ENCODE measurements around the gene YWHAG.
"Not testable (repeated sequence)": the region's sequence is repeated elsewhere in the genome, so short reads cannot be mapped to it uniquely, and the experiment has no call there.

The YWHAG gene

DNA sequence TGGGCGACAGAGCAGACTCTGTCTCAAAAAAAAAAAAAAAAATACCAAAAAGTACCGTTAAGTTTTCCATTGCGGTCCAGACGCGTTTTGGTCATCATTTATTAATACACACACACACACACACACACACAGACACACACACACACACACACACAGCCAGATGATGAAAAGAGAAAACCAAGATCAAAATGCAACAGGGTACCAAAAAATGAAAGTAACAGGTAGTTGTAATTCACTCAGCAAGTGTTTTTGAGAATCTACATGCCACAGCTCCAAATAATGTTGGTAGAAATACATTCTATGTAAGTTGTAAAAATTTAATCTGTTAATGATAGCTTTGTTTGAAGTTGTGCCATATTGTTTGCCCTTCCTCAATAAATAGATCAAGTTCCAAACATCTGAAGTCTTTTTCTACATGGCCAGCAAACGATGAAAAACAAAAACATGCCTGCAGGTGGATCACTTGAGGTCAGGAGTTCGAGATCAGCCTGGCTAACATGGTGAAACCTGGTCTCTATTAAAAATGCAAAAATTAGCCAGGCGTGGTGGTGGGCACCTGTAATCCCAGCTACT lies 9.4 kb downstream of the YWHAG start:
- DNase-seq (ENCODE audit: low read depth in 2 of 2, low spot score in 1 of 2): no peak

DNA sequence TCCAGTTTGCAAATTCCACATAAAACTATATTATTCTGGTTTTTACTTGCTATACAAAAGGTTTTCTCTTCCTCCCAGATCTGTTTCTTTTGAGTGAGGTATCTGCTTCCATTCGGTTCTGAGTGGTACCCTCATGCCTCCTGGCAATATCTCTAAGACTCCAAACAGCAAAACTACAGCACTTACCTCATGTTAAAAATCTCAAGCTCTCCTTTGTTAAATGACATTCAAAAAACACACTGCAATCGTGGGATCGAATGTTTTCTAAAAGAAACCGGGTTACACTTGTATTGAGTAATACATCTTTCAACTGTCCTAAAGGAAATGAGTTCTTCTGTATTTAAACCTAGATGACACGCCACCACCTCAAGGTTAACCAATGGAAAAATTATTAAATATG lies 11.1 kb downstream of the YWHAG start:
- DNase-seq (ENCODE audit: low read depth in 2 of 2, low spot score in 1 of 2): no peak

DNA sequence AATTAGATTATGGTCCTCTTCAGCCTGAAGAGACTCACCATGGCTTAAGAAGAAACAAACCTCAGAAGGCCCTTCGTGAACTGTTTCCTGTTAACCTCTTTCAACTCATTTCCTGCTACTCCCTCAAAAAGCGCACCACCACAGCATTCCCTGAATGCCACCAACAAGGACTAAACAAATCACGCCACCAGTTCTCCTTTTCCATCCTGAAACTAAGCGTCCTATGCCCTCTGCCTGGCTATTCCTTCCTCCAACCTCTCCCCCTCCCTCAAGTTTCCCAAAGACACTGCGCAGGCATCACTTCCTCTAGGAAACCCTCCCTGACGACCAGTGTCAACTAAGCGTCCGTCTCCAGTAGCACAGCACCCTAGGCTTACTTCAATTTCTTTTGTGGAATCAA lies 12.0 kb downstream of the YWHAG start:
- DNase-seq (ENCODE audit: low read depth in 2 of 2, low spot score in 1 of 2): no peak

DNA sequence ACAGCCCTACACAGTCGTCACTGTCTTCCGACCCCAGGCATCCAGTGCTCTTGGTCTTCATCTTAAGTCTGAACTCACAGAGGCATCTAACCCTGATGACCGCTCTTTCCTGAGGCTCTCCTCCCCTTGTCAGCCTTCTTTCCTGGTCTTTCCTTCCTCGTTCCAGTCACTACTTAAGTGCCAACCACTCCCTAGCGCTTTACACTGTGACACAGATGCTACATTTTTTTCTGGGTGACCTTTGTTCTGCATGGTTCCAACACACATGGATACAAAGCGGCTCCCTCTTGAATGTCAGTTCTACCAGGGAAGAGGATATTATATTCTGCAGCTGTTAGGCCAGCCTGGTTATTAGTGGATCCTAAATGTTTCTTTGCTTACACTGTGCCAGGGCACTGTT lies 12.7 kb downstream of the YWHAG start:
- no peak for DNase-seq (ENCODE audit: low read depth in 2 of 2, low spot score in 1 of 2)

DNA sequence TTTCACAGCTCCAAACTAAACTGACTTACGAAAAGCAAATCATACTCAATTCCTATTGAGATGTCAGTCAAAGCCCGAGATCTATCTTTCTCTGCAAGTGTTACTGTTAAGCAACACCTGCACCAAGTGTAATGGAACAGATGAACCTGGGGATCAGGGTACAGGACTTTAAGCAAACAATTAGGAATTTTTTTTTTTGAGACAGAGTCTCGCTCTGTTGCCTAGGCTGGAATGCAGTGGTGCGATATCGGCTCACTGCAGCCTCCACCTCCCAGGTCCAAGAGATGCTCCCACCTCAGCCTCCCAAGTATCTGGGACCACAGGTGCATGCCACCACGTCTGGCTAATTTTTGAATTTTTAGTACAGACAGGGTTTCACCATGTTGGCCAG lies 14.9 kb downstream of the YWHAG start:
- no peak for DNase-seq (ENCODE audit: low read depth in 2 of 2, low spot score in 1 of 2)

DNA sequence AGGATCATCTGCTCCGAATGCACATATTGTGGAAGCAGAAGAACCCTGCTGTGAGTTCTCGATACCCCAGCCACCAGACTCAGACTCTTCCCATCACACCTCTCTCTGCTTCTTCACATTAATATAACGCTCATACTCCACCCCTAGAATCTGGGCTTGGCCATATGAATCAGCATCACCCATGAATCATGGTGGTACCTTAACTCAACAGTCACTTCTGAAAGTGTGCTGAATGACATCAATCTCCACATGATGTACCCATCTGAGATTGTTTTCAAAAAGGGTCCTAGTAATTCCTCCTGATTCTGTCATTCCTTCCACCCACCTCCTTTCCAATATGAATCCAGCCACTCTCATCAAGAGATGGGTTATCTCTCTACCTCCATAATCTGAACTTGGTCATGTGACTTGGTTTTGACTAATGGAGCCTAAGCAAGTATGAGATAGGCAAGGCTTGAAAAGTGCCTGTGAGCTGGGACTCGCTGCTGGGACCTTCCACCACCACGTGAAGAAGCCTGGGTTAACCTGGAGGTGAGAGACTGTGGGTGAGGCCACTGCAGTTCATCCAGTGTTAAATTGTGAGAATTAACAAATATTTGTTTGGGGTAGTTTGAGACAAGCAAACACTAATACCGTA lies 15.4 kb downstream of the YWHAG start:
- no peak for DNase-seq (ENCODE audit: low read depth in 2 of 2, low spot score in 1 of 2)

DNA sequence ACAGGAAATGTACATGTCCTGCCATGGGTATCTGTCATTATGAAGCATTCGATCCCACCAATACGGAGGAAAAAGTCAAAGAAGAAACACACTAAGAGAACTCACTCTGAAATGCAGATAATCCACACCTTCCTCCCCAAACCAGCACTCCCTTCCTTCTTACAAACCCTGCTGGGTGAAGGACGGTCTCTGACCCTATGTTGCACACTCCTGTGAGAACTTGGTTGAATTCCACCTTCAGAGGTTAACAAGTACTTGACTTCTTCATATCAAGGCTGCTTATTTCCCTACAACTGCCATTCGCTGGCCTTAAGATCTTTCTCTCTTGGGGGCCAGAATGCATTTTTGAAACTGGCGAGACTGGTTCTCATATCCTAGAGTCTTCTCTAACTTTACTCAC lies 16.6 kb downstream of the YWHAG start:
- DNase-seq (ENCODE audit: low read depth in 2 of 2, low spot score in 1 of 2): no peak

DNA sequence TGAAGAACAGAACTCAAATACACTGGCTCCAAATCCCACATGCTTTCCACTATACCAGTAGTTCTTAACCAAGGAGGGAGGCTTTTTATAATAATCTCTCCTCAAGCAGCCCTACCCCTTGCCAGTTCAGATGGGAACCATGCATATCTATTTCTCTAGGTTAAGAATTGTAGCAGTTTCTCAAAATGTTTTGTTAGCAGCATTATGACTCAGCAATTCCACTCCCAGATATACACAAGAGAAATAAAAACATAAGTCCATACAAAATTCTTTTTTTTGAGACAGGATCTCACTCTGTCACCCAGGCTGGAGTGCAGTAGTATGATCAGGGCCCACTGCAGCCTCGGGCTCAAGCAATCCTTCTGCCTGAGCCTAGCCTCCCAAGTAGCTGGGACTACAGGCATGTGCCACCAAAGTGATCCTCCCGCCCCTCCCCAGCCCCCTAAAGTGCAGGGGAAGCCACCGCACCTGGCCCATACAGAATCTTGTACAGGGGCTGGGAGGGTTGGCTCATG lies 18.1 kb downstream of the YWHAG start:
- no peak for DNase-seq (ENCODE audit: low read depth in 2 of 2, low spot score in 1 of 2)

DNA sequence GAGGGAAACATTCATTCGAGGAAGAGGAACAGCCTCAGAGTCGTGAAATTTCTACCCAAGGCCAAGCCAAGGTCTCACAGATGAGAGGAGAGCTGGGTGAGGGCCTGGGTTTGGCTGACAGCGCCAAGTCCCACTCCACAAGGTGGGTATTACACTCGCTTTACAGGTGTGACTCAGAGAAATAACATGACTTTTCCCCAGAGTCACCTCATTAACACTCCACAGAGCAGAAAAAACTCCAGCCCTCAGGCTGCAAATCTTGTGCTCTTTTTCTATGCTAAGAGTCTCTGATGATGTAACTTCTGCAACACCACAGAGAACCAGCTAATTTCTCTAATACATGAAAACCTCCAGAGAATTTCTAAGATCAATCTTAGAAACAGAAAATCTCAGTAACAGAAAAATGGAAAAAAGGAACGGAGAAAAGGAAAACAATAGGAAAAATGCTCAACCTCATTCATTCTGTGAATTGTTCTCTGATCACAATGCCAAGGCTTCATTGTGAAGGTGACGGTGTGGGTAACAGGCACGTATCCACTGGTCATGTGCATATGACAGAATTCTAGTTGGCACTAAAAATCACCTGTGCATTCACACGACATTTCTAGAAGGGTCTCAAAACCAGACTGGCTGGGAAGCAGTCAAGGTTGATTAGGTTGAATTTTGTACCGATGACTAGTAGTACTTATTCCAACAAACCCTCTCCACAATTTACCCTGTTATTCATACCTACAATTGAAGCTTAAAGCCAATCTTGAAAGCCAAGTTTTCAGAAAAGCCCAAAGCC lies 20.3 kb downstream of the YWHAG start:
- DNase-seq (ENCODE audit: low read depth in 2 of 2, low spot score in 1 of 2): no peak

DNA sequence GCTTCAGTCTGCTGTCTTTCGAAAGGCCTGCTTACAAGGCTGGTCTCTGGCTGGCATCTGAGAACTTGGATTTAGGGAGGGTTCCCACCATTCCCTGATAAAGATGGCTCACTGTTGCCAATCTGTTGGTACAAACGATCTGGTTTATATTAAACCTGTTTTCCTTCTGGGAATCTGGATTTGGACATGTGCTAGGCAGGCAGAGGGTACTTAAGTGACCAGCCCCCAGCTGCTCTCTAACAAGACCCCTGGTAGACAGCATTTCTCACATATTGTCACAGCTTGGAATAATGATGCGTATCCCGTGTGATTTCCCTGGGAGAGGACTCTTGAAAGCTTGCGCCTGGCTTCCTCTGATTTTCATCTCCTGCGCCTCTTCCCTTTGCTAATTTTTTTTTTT lies 21.6 kb downstream of the YWHAG start:
- no peak for DNase-seq (ENCODE audit: low read depth in 2 of 2, low spot score in 1 of 2)

DNA sequence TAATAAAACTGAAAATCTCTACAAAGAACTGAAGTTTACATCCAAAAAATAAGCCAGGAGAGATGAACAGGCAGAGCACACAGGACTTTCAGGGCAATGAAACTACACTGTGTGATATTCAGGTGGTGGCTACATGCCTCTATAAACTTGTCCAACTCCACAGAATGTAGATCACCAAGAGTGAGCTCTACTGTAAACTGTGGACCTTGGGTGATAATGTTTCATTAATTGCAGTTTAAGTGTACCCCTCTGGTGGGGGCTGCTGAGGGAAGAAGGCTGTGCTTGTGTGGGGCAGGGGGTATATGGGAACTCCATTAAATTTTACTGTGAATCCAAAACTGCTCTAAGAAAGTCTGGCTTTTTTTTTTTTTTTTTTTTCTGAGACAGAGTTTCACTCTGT lies 22.7 kb downstream of the YWHAG start:
- DNase-seq (ENCODE audit: low read depth in 2 of 2, low spot score in 1 of 2): no peak

DNA sequence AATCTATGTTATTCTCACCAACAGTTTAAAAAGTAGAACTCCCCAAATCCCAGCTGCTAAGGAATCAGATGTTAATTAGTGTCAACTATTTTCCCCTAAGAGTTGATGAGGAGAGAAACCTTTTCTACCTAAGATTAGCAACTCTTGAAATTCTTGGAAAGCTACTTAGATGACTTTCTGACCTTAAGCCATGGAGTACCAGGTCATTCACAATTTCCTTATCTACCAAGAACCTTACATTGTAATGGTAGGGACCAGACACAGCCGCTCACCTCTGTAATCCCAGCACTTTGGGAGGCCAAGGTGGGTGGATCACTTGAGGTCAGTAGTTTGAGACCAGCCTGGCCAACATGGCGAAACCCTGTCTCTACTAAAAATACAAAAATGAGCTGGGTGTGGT lies 23.4 kb downstream of the YWHAG start:
- DNase-seq (ENCODE audit: low read depth in 2 of 2, low spot score in 1 of 2): not testable (repeated sequence)

DNA sequence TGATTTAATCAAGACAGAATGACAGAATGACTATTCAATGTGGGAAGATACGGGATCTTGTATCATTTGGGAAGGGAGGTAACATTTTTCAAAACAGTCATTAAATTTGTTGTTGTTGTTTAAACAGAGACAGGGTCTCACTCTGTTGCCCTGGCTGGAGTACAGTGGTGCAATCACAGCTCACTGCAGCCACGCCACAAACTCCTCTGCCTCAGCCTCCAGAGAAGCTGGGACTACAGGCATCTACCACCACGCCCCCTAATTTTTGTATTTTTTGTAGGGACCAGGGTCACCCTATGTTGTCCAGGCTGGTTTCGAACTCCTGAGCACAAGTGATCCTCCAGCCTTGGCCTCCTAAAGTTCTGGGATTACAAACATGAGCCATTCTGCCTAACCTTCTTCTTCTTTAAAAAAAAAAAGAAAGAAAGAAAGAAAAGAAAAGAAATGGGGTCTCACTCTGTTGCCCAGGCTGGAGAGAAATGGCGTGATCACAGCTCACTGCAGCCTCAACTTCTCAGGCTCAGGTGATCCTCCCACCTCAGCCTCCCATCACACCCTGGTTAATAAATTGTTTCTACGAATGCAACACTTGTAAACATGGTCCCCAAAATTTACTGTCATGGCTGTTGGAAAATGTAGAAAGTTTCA lies 24.3 kb downstream of the YWHAG start:
- no peak for DNase-seq (ENCODE audit: low read depth in 2 of 2, low spot score in 1 of 2)

DNA sequence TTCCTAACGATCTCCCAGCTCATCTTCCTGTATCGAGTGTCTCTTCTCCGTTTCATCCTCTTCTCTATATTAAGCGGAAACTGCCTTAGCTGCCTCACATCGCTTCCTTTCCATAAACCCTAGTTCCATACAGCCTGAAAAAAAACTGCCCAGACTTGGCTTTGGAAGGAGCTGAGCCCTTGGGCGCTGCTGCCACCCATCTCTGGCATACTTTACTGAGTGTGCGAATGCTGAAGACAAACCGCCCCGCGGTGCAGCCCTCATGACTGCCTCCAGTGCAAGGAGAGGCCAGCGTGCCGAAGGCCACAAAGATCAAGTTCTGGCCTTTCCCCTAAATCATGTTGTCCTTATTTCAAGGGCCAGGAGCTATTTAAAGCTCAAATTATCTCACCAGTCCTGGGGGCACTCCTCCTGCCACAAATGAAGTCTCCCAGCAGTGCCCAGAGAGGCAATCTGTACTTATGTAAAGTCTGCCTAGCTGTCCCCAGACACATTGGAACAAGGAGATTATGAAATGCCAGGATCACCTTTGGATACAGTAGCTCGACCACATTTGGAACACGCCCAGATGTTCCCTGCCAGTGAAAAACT lies 25.2 kb downstream of the YWHAG start:
- no peak for DNase-seq (ENCODE audit: low read depth in 2 of 2, low spot score in 1 of 2)

DNA sequence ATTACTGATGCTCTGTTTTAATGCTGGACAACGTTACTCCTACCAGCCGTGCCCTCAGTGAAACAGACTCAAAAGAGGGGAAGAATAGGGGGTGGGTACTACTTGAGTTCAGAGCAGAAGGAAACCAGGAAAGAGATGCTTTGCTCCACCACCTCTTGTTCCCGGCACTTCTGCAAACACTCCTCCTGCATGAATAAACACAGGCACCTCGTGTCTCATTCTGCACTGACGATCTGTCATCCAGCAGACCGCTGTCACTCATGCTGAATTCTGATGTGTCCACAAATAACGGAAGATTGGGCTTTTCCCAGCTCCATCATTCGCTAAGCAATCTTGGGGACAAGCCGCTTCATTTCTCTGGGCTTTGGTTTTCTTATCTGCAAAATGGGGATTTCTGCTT lies 26.7 kb downstream of the YWHAG start:
- DNase-seq (ENCODE audit: low read depth in 2 of 2, low spot score in 1 of 2): no peak

DNA sequence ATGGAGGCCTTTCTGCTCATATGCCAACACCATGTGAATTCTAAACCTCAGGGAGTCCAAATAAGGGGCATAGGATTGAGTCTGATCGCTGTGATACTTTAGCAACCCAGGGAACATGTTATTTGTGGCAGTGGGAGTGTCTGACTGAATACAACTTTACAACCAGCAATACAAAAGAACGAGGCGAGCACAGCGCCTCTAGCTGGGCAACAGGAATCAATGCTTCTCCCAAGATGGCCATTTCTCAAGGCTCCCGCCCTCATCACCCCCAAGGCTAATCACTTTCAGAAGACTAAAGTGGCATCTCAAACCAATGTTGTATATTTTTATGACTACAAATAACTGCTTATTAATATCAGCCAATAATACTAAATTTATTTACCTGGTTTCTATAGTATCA lies 28.1 kb downstream of the YWHAG start:
- no peak for DNase-seq (ENCODE audit: low read depth in 2 of 2, low spot score in 1 of 2)

DNA sequence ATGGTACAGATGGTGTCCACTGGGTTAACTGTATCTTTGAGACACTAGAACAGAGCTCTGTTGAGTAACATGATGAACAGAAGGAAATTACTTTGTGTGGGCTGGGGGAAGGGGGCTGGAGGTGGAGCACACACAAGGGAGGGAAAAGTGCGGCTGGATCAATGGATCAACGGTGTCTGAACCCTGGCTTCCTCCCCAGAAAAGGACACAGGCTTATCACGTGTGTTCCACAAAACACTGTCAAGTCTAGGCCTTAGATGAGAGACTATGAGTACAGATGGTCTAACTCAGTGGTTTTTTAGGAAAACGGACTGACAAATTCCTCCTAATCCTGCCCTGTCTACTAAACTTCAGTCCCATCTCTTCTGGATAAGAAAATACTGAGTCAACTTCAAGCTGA lies 28.5 kb downstream of the YWHAG start:
- DNase-seq (ENCODE audit: low read depth in 2 of 2, low spot score in 1 of 2): no peak

DNA sequence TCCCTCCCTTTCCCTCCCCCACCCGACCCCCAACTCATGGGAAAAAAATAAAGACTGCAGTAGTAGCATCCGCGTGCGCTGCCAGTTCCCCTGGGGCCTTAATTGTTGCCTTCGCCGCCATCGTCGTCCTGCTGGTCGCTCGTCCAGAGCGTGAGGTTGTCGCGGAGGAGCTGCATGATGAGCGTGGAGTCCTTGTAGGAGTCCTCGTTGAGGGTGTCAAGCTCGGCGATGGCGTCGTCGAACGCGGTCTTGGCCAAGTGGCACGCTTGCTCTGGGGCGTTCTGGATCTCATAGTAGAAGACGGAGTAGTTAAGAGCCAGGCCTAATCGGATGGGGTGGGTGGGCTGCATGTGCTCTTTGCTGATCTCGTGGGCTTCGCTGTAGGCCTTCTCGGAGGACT lies 29.3 kb downstream of the YWHAG start:
- no peak for DNase-seq (ENCODE audit: low read depth in 2 of 2, low spot score in 1 of 2)

DNA sequence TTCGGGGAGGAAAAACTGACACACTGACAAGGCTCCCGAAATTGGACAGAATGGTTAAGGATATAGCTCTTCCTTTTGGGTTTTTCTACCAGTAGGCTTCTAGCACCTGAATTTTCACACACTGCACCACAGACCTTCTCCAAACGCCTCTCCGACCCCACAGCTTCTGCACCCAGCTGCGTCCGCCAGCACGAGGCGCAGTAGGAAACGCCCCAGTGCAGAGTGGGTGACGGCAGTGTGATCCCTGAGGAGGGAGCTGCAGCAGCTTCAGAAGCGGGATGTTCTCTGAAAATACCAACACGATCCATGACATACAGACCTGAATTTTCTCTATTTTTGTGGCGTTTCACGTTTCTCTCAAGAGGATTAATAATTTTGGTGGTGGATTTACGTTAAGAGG lies 30.4 kb downstream of the YWHAG start:
- no peak for DNase-seq (ENCODE audit: low read depth in 2 of 2, low spot score in 1 of 2)

DNA sequence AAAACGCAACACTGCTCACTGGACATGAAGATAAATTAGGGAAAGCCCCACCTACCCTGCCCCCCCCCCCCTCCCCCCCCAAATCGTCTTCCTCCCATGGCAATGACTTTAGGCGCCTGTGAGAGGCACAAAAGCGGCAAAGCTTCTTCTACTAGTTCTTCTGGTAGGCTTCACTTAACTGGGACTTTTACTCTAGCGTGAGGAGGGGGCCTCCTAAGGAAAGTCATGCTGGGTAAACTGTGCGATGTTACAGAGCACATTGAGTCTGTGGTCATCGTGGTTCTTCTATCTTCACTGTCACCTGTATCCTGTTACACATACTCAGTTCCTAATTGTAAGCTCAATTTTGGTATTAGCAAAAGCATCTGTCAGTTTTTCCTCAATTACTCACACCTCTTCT lies 31.2 kb downstream of the YWHAG start:
- no peak for DNase-seq (ENCODE audit: low read depth in 2 of 2, low spot score in 1 of 2)

DNA sequence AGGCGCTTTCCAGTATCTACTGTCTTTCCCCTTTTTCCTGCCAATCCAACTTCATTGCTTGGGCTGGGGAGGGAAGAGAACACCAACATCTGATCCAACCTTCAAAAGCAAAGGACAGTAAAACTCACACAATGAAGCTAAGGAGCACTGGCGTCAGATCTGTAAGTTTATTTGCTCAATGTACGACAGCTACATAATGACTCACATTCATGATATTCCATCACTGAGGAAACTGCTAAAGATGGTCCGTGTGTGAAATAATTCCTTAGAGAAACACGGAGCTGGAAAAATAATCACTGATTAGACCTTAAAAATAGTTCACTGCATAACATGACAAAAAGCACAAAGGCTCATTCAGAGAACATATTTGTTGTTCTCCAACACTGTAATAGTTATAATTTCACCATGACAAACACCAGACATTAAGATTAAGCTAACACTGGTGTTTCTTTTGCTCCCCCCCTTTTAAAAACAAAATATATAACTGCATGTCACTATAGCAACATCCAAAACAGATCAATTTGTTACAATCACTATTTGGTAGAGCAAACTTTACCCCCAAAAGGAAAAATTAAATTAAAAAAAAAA lies 32.1 kb downstream of the YWHAG start:
- no peak for DNase-seq (ENCODE audit: low read depth in 2 of 2, low spot score in 1 of 2)
